ENCODE data around the gene PSMC3IP. TPM values are rescaled to one million over a fixed set of nuclear protein-coding genes. Genes with fewer than 3 reads are reported as not detected.

The PSMC3IP gene, protein sequence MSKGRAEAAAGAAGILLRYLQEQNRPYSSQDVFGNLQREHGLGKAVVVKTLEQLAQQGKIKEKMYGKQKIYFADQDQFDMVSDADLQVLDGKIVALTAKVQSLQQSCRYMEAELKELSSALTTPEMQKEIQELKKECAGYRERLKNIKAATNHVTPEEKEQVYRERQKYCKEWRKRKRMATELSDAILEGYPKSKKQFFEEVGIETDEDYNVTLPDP
- total RNA-seq (2012; rRNA removed) (5.6 and 8.9 TPM in 2 replicates), polyA plus RNA-seq (2012; rRNA removed) (9.8 and 11.1 TPM in 2 replicates), Bru-seq, nascent RNA (percentile 57 among the genes with signal in this experiment), BruChase-seq, experiment 1, labeled RNA remaining after a 6-hour chase (percentile 54 among the genes with signal in this experiment), BruChase-seq, experiment 2, labeled RNA remaining after a 2-hour chase (percentile 58 among the genes with signal in this experiment)
- 2.9 and 5.3 TPM in 2 replicates for polyA plus RNA-seq (2012; cell fraction: cytosol; rRNA removed)
- 6.5 and 20.3 TPM in 2 replicates for polyA plus RNA-seq (2012; cell fraction: nucleus; rRNA removed; ENCODE audit: low replicate concordance)
- long read RNA-seq, partial matches to known transcripts, result 1 of 6 reads
- long read RNA-seq, other reads (novel, unspliced or antisense), result 2 of 6 reads

DNA sequence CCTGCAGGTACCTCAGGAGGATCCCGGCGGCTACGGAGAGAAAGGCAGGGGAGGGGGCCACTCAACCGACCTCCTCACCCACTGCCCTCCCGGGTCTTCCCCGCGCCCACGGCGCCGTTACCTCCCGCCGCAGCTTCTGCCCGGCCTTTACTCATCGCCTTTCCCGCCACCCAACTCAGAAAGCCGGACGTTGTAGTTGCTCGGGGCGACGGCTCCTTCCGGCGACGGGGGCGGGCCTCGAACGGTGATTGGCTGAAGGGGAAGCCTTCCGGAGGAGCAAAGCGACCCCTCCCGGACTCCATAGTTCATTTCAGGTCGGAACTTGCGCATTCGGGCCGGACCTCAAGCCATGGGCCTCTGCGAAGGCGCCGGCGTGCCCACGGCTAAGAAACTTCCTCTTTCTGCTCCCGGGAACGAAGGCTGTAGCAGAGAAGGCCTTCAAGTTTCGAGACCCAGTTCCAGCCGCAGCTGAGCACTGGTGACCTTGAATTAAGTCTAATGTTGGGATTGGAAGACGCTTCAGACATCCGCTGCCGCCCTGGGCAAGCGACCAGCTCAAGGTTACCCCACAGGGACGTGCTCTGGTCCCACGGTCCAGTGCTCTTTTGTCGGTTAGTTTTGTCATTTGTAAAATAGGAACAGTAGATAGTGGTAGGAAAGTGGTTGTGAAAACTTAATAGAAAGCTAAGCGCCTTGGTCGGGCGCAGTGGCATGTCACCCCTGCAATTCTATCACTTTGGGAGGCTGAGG, at the start of gene PSMC3IP:
Gene PSMC3IP, minus strand, starts transcription at position 198 of the 750 bp plus-strand sequence. Its CDS starts 43 bp downstream, at position 155.
- peak; percentile 94 for ATAC-seq (ENCODE audit: low read depth)
- Histone ChIP-seq H2BK20ac (ENCODE audit: low read depth, low read length) (no peak within 1 kb of the TSS), H2BK5ac (ENCODE audit: low read depth, low read length, poor library complexity, severe bottlenecking) (peak within 1 kb of the TSS; percentile 91), H3K4me3 (ENCODE audit: insufficient read depth, low read depth, low read length) (peak within 1 kb of the TSS; percentile 81), H3K9ac (ENCODE audit: low read depth, low read length) (peak within 1 kb of the TSS; percentile 98), H3K4ac (ENCODE audit: low read depth, low read length) (peak within 1 kb of the TSS; percentile 94), H3K79me1 (ENCODE audit: low read depth in 1 of 2, low read length in 2 of 2) (peaks cover 30 to 63% of the 10 kb centered on the region in 2 experiments; a peak in 3 of 4 replicates), H4K5ac (ENCODE audit: low read depth, low read length) (peak within 1 kb of the TSS; percentile 96), H2AK5ac (ENCODE audit: low read depth, low read length) (peak within 1 kb of the TSS; percentile 91), H3K4me2 (ENCODE audit: low read depth, low read length) (peak within 1 kb of the TSS; percentile 88), H2BK15ac (ENCODE audit: low read depth, low read length) (0 out of 3 replicates have a peak within 1 kb of the TSS, but pooled peaks have one; percentile 42), H4K8ac (ENCODE audit: low read depth in 2 of 2, low read length in 2 of 2) (peak within 1 kb of the TSS; percentile 93 to 97), H3K9me3 (ENCODE audit: control insufficient read depth, insufficient read depth, low read length) (no peaks in the 10 kb centered on the region), H3K56ac (ENCODE audit: extremely low read depth, insufficient read depth, low read length) (peak within 1 kb of the TSS; percentile 99), H3K36me3 (ENCODE audit: control insufficient read depth, insufficient read depth, low read length) (peaks cover 41% of the 10 kb centered on the region), H3K18ac (ENCODE audit: low read depth, low read length) (peak within 1 kb of the TSS; percentile 64), H3K14ac (replicated peaks; ENCODE audit: low read depth, low read length) (peak within 1 kb of the TSS; percentile 99), H4K20me1 (ENCODE audit: insufficient read depth, low read length) (peaks cover 5% of the 10 kb centered on the region; the same call in 1 of the 2 replicates), H2BK120ac (ENCODE audit: low read depth, low read length) (peak within 1 kb of the TSS; percentile 72), H3K4me1 (ENCODE audit: control insufficient read depth, insufficient read depth, low read length) (peaks cover 5% of the 10 kb centered on the region), H3K27me3 (ENCODE audit: control insufficient read depth, insufficient read depth, low read length) (no peaks in the 10 kb centered on the region), H2AFZ (replicated peaks; ENCODE audit: low read length, poor library complexity) (peak within 1 kb of the TSS; percentile 99), H4K91ac (ENCODE audit: insufficient read depth, low read depth, low read length) (peak within 1 kb of the TSS; percentile 98), H3K27ac (ENCODE audit: insufficient read depth, low read length) (peak within 1 kb of the TSS; percentile 96), H3K9me1 (ENCODE audit: insufficient read depth, low read length) (no peaks in the 10 kb centered on the region), H3K23ac (ENCODE audit: low read depth, low read length) (peak within 1 kb of the TSS; percentile 98), H2AK9ac (replicated peaks; ENCODE audit: low read depth, low read length, poor library complexity) (peak within 1 kb of the TSS; percentile 99)
- in situ Hi-C loops (cut with MboI; ENCODE audit: low sequenced_read_pairs) (loop anchor here (5.0 kb wide), 1 partner anchor 105 kb away; the partner anchor contains the start of genes CCR10 and CNTNAP1), intact Hi-C loops (cut with micrococcal nuclease) (loop anchor here (1.0 to 5.0 kb wide), 3 partner anchors 31 to 185 kb away; partner anchors contain the start of genes RAMP2, RETREG3 and TUBG1), dilution Hi-C loops (cut with HindIII; ENCODE audit: low sequenced_read_pairs, unreplicated experiment) (no loop called here)
- ChIA-PET CTCF (interaction anchor here (0.6 to 2.2 kb wide), 19 partner anchors 8 to 378 kb away, joined by 3 to 15 read pairs (median 3); partner anchors contain the start of genes BECN1, PLEKHH3, TUBG1 and TUBG2), POLR2A (ENCODE audit: unreplicated experiment) (no interaction called here)
- WGBS, 2 experiments (ENCODE audit: extremely low coverage in 2 of 2, insufficient read length in 1 of 2), result 0% methylated on average over 20 of the region's 52 CpGs; no CpG with 5 or more reads in 1 of the 2 experiments
- peak; percentile 92 for DNase-seq
- no TSS peak for BruUV-seq (replicated peaks)
- TF ChIP-seq, protein P1, sequence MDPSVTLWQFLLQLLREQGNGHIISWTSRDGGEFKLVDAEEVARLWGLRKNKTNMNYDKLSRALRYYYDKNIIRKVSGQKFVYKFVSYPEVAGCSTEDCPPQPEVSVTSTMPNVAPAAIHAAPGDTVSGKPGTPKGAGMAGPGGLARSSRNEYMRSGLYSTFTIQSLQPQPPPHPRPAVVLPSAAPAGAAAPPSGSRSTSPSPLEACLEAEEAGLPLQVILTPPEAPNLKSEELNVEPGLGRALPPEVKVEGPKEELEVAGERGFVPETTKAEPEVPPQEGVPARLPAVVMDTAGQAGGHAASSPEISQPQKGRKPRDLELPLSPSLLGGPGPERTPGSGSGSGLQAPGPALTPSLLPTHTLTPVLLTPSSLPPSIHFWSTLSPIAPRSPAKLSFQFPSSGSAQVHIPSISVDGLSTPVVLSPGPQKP (IDR thresholded peaks at IDR 0.05; ENCODE audit: borderline replicate concordance, low read depth, low read length), result no peak
- TF ChIP-seq NFE2L2 (IDR thresholded peaks at IDR 0.05; ENCODE audit: low read depth, low read length), result no peak
- no peak for TF ChIP-seq MAFK (IDR thresholded peaks at IDR 0.05; ENCODE audit: low read depth, low read length)
- TF ChIP-seq SMC3 (IDR thresholded peaks at IDR 0.05; ENCODE audit: low read depth, low read length), result peak; percentile 21; the same call in 1 of the 2 replicates
- TF ChIP-seq, protein P2, sequence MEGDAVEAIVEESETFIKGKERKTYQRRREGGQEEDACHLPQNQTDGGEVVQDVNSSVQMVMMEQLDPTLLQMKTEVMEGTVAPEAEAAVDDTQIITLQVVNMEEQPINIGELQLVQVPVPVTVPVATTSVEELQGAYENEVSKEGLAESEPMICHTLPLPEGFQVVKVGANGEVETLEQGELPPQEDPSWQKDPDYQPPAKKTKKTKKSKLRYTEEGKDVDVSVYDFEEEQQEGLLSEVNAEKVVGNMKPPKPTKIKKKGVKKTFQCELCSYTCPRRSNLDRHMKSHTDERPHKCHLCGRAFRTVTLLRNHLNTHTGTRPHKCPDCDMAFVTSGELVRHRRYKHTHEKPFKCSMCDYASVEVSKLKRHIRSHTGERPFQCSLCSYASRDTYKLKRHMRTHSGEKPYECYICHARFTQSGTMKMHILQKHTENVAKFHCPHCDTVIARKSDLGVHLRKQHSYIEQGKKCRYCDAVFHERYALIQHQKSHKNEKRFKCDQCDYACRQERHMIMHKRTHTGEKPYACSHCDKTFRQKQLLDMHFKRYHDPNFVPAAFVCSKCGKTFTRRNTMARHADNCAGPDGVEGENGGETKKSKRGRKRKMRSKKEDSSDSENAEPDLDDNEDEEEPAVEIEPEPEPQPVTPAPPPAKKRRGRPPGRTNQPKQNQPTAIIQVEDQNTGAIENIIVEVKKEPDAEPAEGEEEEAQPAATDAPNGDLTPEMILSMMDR (conservative IDR thresholded peaks at IDR 0.05; ENCODE audit: low read depth, low read length), result peak; percentile 56
- TF ChIP-seq RAD21 (IDR thresholded peaks at IDR 0.05; ENCODE audit: low read length), result 0 out of 2 replicates have a peak, but pooled peaks have one; percentile 24
- no peak for TF ChIP-seq RCOR1 (IDR thresholded peaks at IDR 0.05; ENCODE audit: insufficient replicate concordance, low read length)
- peak; percentile 92 for TF ChIP-seq MAZ (IDR thresholded peaks at IDR 0.05; ENCODE audit: borderline replicate concordance, low read depth, low read length)
- no peak; the same call in 1 of the 2 replicates for TF ChIP-seq POLR2A (IDR thresholded peaks at IDR 0.05; ENCODE audit: low read depth, low read length)
- TF ChIP-seq MXI1 (IDR thresholded peaks at IDR 0.05; ENCODE audit: borderline replicate concordance, low read depth, low read length), result no peak; the same call in none of the 2 replicates
- no peak for TF ChIP-seq CEBPB (IDR thresholded peaks at IDR 0.05; ENCODE audit: low read depth, low read length)
